ENCODE measurements around the gene NAGK. TPM values are rescaled to one million over a fixed set of nuclear protein-coding genes. Genes with fewer than 3 reads are reported as not detected.
A peak's percentile ranks its signal among the peaks of the same experiment; 100 is the strongest.

The NAGK gene
- total RNA-seq, 4 donors from 2014 or later = 46.7 to 93.8 (median 66.1) TPM

DNA sequence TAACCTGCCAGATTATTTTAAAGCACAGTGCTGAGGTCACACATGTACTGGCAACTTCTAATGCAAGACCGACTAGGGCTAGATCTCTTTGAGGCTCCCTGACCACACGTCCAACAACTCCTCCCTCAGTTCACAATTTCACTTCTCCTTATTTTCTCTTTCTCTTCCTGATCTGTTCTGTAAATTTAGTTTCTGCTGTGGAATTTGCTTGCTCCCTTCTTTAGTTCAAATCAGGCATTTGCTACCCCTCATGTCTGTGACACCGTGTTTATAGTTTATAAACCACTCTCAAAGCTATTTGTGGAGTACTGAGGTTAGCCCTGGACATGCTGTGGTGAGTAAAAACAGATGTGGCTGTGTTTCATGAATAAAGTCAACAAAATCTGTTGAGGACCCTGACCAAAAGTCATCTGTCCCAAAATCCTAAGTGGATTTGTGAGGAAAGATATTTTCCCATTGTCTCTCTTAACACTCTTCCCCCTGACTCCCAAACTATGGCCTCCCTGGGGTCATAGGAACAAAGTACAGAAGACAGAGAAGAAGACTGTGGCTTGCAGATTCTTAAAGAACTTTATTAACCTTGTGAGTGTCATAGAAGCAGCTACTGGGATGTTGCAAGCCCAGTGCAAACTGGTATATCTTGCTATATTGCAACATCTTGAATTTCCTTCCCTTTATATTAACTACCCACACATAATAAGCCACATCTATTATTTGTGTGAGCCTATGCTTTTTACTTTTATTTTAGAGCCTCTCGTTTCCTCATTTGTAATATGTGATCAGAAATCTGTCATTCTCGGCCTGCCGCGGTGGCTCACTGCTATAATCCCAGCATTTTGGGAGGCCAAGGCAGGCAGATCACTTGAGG, 3.5 kb upstream of the NAGK start:
- Histone ChIP-seq H3K27ac (peak overlapping the region in 1 of 4 donors; percentile 39), H3K36me3 (no peaks in the 10 kb centered on the region), H3K4me1 (peaks cover 0 to 19% (median 10%) of the 10 kb centered on the region in 3 donors), H3K4me3 (no peak overlapping the region), H3K27me3 (peaks cover 20% of the 10 kb centered on the region), H3K9me3 (no peaks in the 10 kb centered on the region)
- WGBS, 2 donors (ENCODE audit: low coverage in 1 of 2) = 54 to 60% methylated on average over 7 of the region's 7 CpGs
- no peak for TF ChIP-seq POLR2AphosphoS5 (IDR thresholded peaks at IDR 0.05)
- TF ChIP-seq, protein P1, sequence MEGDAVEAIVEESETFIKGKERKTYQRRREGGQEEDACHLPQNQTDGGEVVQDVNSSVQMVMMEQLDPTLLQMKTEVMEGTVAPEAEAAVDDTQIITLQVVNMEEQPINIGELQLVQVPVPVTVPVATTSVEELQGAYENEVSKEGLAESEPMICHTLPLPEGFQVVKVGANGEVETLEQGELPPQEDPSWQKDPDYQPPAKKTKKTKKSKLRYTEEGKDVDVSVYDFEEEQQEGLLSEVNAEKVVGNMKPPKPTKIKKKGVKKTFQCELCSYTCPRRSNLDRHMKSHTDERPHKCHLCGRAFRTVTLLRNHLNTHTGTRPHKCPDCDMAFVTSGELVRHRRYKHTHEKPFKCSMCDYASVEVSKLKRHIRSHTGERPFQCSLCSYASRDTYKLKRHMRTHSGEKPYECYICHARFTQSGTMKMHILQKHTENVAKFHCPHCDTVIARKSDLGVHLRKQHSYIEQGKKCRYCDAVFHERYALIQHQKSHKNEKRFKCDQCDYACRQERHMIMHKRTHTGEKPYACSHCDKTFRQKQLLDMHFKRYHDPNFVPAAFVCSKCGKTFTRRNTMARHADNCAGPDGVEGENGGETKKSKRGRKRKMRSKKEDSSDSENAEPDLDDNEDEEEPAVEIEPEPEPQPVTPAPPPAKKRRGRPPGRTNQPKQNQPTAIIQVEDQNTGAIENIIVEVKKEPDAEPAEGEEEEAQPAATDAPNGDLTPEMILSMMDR (IDR thresholded peaks at IDR 0.05) = no peak
- no peak for ATAC-seq

DNA sequence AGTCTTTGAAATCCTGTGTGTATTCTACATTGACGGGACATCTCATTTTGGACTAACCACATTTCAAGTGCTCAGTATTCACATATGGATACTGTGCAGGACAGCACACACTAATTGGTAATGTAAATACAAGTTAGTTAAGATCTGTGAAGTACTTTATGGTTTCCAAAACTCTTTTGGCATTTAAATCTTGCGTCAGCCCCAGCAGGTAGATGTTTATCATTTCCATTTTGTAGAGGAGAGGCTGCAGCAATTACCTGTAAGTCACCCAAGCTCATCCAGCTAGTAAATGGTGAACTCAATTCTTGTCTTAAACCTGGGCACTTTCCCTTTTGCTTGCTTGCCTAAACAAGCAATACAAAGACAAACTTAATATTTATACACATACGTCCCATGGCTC, 1.6 kb upstream of the NAGK start:
- Histone ChIP-seq H3K4me3 (no peak overlapping the region), H3K9me3 (no peaks in the 10 kb centered on the region), H3K4me1 (peaks cover 0 to 38% (median 16%) of the 10 kb centered on the region in 3 donors), H3K27me3 (peaks cover under 1% of the 10 kb centered on the region), H3K27ac (peak overlapping the region in 1 of 4 donors; percentile 93), H3K36me3 (peaks cover 0 to 13% of the 10 kb centered on the region in 2 donors)
- 77 to 89% methylated on average over 3 of the region's 3 CpGs for WGBS, 2 donors (ENCODE audit: low coverage in 1 of 2)
- TF ChIP-seq, protein P1 (IDR thresholded peaks at IDR 0.05) = no peak
- TF ChIP-seq POLR2A (IDR thresholded peaks at IDR 0.05) (no peak), POLR2AphosphoS5 (IDR thresholded peaks at IDR 0.05) (no peak), EP300 (IDR thresholded peaks at IDR 0.05) (no peak)
- no peak for ATAC-seq

DNA sequence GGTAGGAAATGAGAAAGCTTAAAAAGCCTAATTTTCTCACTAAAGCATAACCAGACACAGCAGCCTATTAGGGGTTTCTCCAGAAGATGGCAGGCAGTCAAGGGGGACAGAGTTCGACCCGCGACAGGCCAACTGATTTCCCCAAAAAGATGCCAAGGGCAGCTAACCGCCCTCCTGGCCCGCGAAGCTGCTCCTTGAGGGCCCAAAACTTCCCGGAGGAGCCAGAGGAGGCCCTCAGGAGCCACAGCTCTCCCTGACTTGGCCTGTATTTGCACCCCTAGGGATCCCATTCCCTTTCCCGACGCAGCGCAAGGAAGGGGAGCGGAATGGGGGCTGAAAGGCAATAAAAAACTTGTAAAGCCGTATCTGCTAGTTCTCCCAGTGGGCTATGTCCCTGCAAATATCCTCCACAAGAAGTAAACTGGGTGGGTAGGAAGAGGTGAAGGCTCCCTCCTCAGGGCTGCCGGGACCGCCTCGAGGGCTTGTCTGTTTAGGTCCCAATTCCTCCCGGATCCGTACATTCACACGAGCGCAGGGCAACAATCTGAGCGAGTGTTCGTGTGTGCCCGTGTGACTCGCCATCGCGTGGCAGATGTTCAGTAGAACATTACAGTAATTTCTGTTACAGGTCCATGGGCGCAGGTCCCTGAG, 756 bp upstream of the NAGK start:
- no peak for ATAC-seq
- no peaks in the 10 kb centered on the region for H3K9me3 ChIP-seq
- WGBS, 2 donors (ENCODE audit: low coverage in 1 of 2) = 7 to 17% methylated on average over 6 of the region's 26 CpGs
- TF ChIP-seq, protein P1 (IDR thresholded peaks at IDR 0.05) = no peak
- TF ChIP-seq EP300 (IDR thresholded peaks at IDR 0.05) = no peak
- no peak for TF ChIP-seq POLR2A (IDR thresholded peaks at IDR 0.05)
- no peak for TF ChIP-seq POLR2AphosphoS5 (IDR thresholded peaks at IDR 0.05)
- H3K27me3 ChIP-seq = no peaks in the 10 kb centered on the region
- H3K4me3 ChIP-seq = peak overlapping the region; percentile 85 to 93
- peaks cover 0 to 22% of the 10 kb centered on the region in 2 donors for H3K36me3 ChIP-seq
- peaks cover 0 to 47% (median 16%) of the 10 kb centered on the region in 3 donors for H3K4me1 ChIP-seq
- H3K27ac ChIP-seq = peak overlapping the region; percentile 87 to 94 (median 93)

DNA sequence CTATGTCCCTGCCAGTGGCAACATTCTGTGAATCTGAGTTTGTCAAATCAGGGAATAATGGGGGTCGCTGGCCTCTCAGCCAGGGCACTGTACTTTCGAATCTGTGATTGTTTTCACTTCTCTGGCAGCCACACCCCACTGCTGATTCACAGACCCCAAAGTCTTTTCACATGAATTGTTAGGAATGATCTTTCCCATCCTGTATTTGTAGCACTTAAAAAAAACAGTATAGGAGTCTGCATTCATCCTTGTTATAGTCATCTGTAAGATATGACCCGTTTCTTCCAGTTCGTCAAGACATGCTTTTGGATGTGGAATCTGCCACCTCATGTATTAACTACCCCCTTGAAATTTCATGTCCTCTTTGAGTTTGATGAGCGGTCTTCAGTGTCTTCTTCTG, 928 bp downstream of the NAGK start:
- no peaks in the 10 kb centered on the region for H3K9me3 ChIP-seq
- ATAC-seq = no peak
- WGBS, 2 donors (ENCODE audit: low coverage in 1 of 2) = 45 to 46% methylated on average over 5 of the region's 5 CpGs
- no peak for TF ChIP-seq POLR2A (IDR thresholded peaks at IDR 0.05)
- TF ChIP-seq, protein P1 (IDR thresholded peaks at IDR 0.05) = no peak
- TF ChIP-seq EP300 (IDR thresholded peaks at IDR 0.05) = no peak
- TF ChIP-seq POLR2AphosphoS5 (IDR thresholded peaks at IDR 0.05) = no peak
- no peaks in the 10 kb centered on the region for H3K27me3 ChIP-seq
- H3K4me3 ChIP-seq = peak overlapping the region; percentile 85 to 93
- peak overlapping the region in 3 of 4 donors; percentile 87 to 93 (median 93) for H3K27ac ChIP-seq
- peaks cover 0 to 39% of the 10 kb centered on the region in 2 donors for H3K36me3 ChIP-seq
- H3K4me1 ChIP-seq = peaks cover 0 to 52% (median 16%) of the 10 kb centered on the region in 3 donors
